ENCODE measurements around the gene JPT2.
A peak's percentile ranks its signal among the peaks of the same experiment; 100 is the strongest.
"Not testable (repeated sequence)": the region's sequence is repeated elsewhere in the genome, so short reads cannot be mapped to it uniquely, and the experiment has no call there.

Gene JPT2

GRCh38 chr16:1677339-1677738, 740 bp upstream of the JPT2 start:
- DNase-seq = no peak

GRCh38 chr16:1678500-1679098, 520 bp downstream of the JPT2 start:
- peak in 2 of 4 experiments; percentile 14 to 32 for DNase-seq

- DNase-seq = no peak
Measured at GRCh38 chr16:1680361-1680760, 2.3 kb downstream of the JPT2 start.

GRCh38 chr16:1681032-1681431, 3.0 kb downstream of the JPT2 start:
- DNase-seq = no peak

- no peak for DNase-seq
Measured at GRCh38 chr16:1687427-1688316, 9.6 kb downstream of the JPT2 start.

GRCh38 chr16:1688807-1689560, 10.9 kb downstream of the JPT2 start:
- DNase-seq = no peak

- DNase-seq = no peak
Measured at GRCh38 chr16:1689853-1690252, 11.8 kb downstream of the JPT2 start.

- DNase-seq = no peak
Measured at GRCh38 chr16:1690810-1691209, 12.7 kb downstream of the JPT2 start.

GRCh38 chr16:1691276-1691675, 13.2 kb downstream of the JPT2 start:
- no peak for DNase-seq

- no peak for DNase-seq
Measured at GRCh38 chr16:1691956-1692355, 13.9 kb downstream of the JPT2 start.

GRCh38 chr16:1696863-1697262, 18.8 kb downstream of the JPT2 start:
- no peak for DNase-seq

GRCh38 chr16:1698680-1699079, 20.6 kb downstream of the JPT2 start:
- no peak for DNase-seq

GRCh38 chr16:1700246-1700645, 22.2 kb downstream of the JPT2 start:
- DNase-seq = no peak

- no peak for DNase-seq
Measured at GRCh38 chr16:1701216-1701878, 23.3 kb downstream of the JPT2 start.

GRCh38 chr16:1705324-1705687, 27.2 kb downstream of the JPT2 start:
- DNase-seq = not testable (repeated sequence)

- peak; percentile 92 to 94 (median 94) for DNase-seq
Measured at GRCh38 chr16:1705688-1706385, 27.8 kb downstream of the JPT2 start, which contains the start of gene MAPK8IP3. Gene MAPK8IP3 (plus strand): TSS chr16:1706195. CDS start chr16:1706340, 145 bp downstream.

GRCh38 chr16:1706386-1707192, 28.5 kb downstream of the JPT2 start:
- DNase-seq = peak in 2 of 4 experiments; percentile 9 to 10

GRCh38 chr16:1707193-1707790, 29.2 kb downstream of the JPT2 start:
- no peak for DNase-seq

GRCh38 chr16:1708083-1708767, 30.1 kb downstream of the JPT2 start:
- no peak for DNase-seq

GRCh38 chr16:1708768-1709180, 30.7 kb downstream of the JPT2 start:
- DNase-seq = no peak
